ENCODE results near the gene BTBD9.

GRCh38 chr6:38554700-38555413 lies 84.9 kb downstream of the BTBD9 start:
- TF ChIP-seq CTCF (IDR thresholded peaks at IDR 0.05), result no peak
- no peak for TF ChIP-seq POLR2A (IDR thresholded peaks at IDR 0.05)

All from vagina (tissue), 2 donors.